SW480 (cell line): Measurements from ENCODE around the gene RAB13.

ENCODE experiments used
- DNase-seq: peaks from one replicate; pipeline ENCODE4 v3.0.0-alpha.2; 2016; ENCODE audit warnings: low spot score

Gene RAB13

GRCh38 chr1:153932156-153933131 is 53.7 kb downstream of the RAB13 start:
- no peak for DNase-seq
